HEK293 (cell line): ENCODE measurements around the gene MYO1F.

Experiments used
- GLI2 ChIP-seq: fragments of 450-650 bp; formaldehyde crosslinking; IDR thresholded peaks from 2 replicates; pipeline ENCODE4; 2017; ENCODE audit warnings: missing biosample characterization, missing genetic modification characterization, low read depth, borderline replicate concordance
- GLIS2 ChIP-seq: fragments of 450-650 bp; formaldehyde crosslinking; IDR thresholded peaks from 2 replicates; pipeline ENCODE4 v1.5.1; 2016; ENCODE audit warnings: missing biosample characterization, missing genetic modification characterization
- KLF8 ChIP-seq: fragments of 450-650 bp; formaldehyde crosslinking; IDR thresholded peaks from 2 replicates; pipeline ENCODE4 v1.5.1; 2016; ENCODE audit warnings: missing biosample characterization, missing genetic modification characterization
- OSR2 ChIP-seq: fragments of 450-650 bp; formaldehyde crosslinking; IDR thresholded peaks from 2 replicates; pipeline ENCODE4 v1.5.1; 2016; ENCODE audit warnings: missing biosample characterization, missing genetic modification characterization
- YY1 ChIP-seq: fragments of 450-650 bp; formaldehyde crosslinking; IDR thresholded peaks from 2 replicates; pipeline ENCODE4 v1.5.1; 2018; ENCODE audit warnings: missing biosample characterization, missing genetic modification characterization
- ZBTB48 ChIP-seq: fragments of 450-650 bp; formaldehyde crosslinking; IDR thresholded peaks from 2 replicates; pipeline ENCODE4 v1.5.1; 2016; ENCODE audit warnings: missing biosample characterization, missing genetic modification characterization
- ZFHX2 ChIP-seq: fragments of 450-650 bp; formaldehyde crosslinking; conservative IDR thresholded peaks from 2 replicates; pipeline ENCODE4 v1.5.1; 2016; ENCODE audit warnings: missing biosample characterization, missing genetic modification characterization
- ZNF37A ChIP-seq: fragments of 450-650 bp; IDR thresholded peaks from 2 replicates; pipeline ENCODE4 v1.5.1; 2018; ENCODE audit warnings: missing biosample characterization, missing genetic modification characterization
- ZNF426 ChIP-seq: fragments of 450-650 bp; formaldehyde crosslinking; IDR thresholded peaks from 2 replicates; pipeline ENCODE4 v1.5.1; 2017; ENCODE audit warnings: missing biosample characterization, missing genetic modification characterization, mild to moderate bottlenecking, inconsistent platforms, moderate library complexity
- ZNF514 ChIP-seq: fragments of 450-650 bp; formaldehyde crosslinking; IDR thresholded peaks from 2 replicates; pipeline ENCODE4 v1.5.1; 2016; ENCODE audit warnings: missing biosample characterization, missing genetic modification characterization
- TF ChIP-seq, protein P1 (sequence below): fragments of 450-650 bp; formaldehyde crosslinking; IDR thresholded peaks from 2 replicates; pipeline ENCODE4 v1.5.1; 2016; ENCODE audit warnings: missing biosample characterization, missing genetic modification characterization
- TF ChIP-seq, protein P2 (sequence below): fragments of 450-650 bp; formaldehyde crosslinking; IDR thresholded peaks from 2 replicates; pipeline ENCODE4 v1.5.1; 2016; ENCODE audit warnings: missing biosample characterization, missing genetic modification characterization
- TF ChIP-seq, protein P3 (sequence below): fragments of 450-650 bp; formaldehyde crosslinking; conservative IDR thresholded peaks from 2 replicates; pipeline ENCODE4 v1.5.1; 2016; ENCODE audit warnings: low read depth, missing biosample characterization, missing genetic modification characterization
- TF ChIP-seq, protein P4 (sequence below): fragments of 450-650 bp; formaldehyde crosslinking; IDR thresholded peaks from 2 replicates; pipeline ENCODE4 v1.5.1; 2016; ENCODE audit warnings: missing biosample characterization, missing genetic modification characterization, low read depth
- TF ChIP-seq, protein P5 (sequence below): fragments of 450-650 bp; formaldehyde crosslinking; IDR thresholded peaks from 2 replicates; pipeline ENCODE4 v1.5.1; 2016; ENCODE audit warnings: missing biosample characterization, missing genetic modification characterization

MYO1F gene

DNA sequence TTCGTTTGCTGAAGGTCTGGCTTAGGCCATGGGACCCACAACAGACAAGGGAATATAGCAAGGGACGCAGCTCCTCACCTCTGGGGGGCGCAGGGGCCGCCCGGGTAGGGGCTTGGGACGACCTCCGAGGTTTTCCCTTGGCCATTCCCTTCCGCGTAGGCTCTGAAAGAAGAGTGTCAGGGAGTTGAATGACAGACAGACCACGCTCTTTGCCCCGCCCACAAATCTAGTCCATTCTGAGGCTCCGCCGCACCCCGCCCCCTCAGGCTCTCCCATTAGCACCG is 51.9 kb downstream of the MYO1F start (continued):
- TF ChIP-seq, protein P1, sequence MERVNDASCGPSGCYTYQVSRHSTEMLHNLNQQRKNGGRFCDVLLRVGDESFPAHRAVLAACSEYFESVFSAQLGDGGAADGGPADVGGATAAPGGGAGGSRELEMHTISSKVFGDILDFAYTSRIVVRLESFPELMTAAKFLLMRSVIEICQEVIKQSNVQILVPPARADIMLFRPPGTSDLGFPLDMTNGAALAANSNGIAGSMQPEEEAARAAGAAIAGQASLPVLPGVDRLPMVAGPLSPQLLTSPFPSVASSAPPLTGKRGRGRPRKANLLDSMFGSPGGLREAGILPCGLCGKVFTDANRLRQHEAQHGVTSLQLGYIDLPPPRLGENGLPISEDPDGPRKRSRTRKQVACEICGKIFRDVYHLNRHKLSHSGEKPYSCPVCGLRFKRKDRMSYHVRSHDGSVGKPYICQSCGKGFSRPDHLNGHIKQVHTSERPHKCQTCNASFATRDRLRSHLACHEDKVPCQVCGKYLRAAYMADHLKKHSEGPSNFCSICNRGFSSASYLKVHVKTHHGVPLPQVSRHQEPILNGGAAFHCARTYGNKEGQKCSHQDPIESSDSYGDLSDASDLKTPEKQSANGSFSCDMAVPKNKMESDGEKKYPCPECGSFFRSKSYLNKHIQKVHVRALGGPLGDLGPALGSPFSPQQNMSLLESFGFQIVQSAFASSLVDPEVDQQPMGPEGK: no peak; the same call in 1 of the 2 replicates
- TF ChIP-seq ZBTB48 (peak; percentile 78), ZNF514 (tag by site-specific recombination) (no peak), ZNF426 (no peak), OSR2 (tag by site-specific recombination) (no peak), GLIS2 (tag by site-specific recombination) (no peak; the same call in 1 of the 2 replicates), ZFHX2 (tag by site-specific recombination) (no peak), GLI2 (tag by site-specific recombination) (no peak), KLF8 (tag by site-specific recombination) (0 out of 2 replicates have a peak, but pooled peaks have one; percentile 59), YY1 (tag by site-specific recombination) (no peak), ZNF37A (no peak)
- TF ChIP-seq, protein P2, sequence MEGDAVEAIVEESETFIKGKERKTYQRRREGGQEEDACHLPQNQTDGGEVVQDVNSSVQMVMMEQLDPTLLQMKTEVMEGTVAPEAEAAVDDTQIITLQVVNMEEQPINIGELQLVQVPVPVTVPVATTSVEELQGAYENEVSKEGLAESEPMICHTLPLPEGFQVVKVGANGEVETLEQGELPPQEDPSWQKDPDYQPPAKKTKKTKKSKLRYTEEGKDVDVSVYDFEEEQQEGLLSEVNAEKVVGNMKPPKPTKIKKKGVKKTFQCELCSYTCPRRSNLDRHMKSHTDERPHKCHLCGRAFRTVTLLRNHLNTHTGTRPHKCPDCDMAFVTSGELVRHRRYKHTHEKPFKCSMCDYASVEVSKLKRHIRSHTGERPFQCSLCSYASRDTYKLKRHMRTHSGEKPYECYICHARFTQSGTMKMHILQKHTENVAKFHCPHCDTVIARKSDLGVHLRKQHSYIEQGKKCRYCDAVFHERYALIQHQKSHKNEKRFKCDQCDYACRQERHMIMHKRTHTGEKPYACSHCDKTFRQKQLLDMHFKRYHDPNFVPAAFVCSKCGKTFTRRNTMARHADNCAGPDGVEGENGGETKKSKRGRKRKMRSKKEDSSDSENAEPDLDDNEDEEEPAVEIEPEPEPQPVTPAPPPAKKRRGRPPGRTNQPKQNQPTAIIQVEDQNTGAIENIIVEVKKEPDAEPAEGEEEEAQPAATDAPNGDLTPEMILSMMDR (tag by site-specific recombination): peak; percentile 90
- TF ChIP-seq, protein P3, sequence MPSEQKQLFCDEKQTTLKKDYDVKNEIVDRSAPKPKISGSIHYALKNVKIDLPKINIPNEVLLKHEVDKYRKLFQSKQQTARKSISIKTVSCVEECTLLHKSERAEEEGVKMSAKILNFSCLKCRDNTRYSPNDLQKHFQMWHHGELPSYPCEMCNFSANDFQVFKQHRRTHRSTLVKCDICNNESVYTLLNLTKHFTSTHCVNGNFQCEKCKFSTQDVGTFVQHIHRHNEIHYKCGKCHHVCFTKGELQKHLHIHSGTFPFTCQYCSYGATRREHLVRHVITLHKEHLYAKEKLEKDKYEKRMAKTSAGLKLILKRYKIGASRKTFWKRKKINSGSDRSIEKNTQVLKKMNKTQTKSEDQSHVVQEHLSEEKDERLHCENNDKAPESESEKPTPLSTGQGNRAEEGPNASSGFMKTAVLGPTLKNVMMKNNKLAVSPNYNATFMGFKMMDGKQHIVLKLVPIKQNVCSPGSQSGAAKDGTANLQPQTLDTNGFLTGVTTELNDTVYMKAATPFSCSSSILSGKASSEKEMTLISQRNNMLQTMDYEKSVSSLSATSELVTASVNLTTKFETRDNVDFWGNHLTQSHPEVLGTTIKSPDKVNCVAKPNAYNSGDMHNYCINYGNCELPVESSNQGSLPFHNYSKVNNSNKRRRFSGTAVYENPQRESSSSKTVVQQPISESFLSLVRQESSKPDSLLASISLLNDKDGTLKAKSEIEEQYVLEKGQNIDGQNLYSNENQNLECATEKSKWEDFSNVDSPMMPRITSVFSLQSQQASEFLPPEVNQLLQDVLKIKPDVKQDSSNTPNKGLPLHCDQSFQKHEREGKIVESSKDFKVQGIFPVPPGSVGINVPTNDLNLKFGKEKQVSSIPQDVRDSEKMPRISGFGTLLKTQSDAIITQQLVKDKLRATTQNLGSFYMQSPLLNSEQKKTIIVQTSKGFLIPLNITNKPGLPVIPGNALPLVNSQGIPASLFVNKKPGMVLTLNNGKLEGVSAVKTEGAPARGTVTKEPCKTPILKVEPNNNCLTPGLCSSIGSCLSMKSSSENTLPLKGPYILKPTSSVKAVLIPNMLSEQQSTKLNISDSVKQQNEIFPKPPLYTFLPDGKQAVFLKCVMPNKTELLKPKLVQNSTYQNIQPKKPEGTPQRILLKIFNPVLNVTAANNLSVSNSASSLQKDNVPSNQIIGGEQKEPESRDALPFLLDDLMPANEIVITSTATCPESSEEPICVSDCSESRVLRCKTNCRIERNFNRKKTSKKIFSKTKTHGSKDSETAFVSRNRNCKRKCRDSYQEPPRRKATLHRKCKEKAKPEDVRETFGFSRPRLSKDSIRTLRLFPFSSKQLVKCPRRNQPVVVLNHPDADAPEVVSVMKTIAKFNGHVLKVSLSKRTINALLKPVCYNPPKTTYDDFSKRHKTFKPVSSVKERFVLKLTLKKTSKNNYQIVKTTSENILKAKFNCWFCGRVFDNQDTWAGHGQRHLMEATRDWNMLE: no peak
- TF ChIP-seq, protein P4, sequence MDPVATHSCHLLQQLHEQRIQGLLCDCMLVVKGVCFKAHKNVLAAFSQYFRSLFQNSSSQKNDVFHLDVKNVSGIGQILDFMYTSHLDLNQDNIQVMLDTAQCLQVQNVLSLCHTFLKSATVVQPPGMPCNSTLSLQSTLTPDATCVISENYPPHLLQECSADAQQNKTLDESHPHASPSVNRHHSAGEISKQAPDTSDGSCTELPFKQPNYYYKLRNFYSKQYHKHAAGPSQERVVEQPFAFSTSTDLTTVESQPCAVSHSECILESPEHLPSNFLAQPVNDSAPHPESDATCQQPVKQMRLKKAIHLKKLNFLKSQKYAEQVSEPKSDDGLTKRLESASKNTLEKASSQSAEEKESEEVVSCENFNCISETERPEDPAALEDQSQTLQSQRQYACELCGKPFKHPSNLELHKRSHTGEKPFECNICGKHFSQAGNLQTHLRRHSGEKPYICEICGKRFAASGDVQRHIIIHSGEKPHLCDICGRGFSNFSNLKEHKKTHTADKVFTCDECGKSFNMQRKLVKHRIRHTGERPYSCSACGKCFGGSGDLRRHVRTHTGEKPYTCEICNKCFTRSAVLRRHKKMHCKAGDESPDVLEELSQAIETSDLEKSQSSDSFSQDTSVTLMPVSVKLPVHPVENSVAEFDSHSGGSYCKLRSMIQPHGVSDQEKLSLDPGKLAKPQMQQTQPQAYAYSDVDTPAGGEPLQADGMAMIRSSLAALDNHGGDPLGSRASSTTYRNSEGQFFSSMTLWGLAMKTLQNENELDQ (tag by site-specific recombination): no peak
- TF ChIP-seq, protein P5, sequence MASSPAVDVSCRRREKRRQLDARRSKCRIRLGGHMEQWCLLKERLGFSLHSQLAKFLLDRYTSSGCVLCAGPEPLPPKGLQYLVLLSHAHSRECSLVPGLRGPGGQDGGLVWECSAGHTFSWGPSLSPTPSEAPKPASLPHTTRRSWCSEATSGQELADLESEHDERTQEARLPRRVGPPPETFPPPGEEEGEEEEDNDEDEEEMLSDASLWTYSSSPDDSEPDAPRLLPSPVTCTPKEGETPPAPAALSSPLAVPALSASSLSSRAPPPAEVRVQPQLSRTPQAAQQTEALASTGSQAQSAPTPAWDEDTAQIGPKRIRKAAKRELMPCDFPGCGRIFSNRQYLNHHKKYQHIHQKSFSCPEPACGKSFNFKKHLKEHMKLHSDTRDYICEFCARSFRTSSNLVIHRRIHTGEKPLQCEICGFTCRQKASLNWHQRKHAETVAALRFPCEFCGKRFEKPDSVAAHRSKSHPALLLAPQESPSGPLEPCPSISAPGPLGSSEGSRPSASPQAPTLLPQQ: peak; percentile 65; the same call in 1 of the 2 replicates
- TF ChIP-seq, all 188 proteins: peak for 8
